Measurements from ENCODE around the gene GDF9. TPM values are rescaled to one million over a fixed set of nuclear protein-coding genes. Genes with fewer than 3 reads are reported as not detected.

The GDF9 gene
- total RNA-seq, 2 experiments from 2014 or later: 0.66 to 2.2 TPM

DNA sequence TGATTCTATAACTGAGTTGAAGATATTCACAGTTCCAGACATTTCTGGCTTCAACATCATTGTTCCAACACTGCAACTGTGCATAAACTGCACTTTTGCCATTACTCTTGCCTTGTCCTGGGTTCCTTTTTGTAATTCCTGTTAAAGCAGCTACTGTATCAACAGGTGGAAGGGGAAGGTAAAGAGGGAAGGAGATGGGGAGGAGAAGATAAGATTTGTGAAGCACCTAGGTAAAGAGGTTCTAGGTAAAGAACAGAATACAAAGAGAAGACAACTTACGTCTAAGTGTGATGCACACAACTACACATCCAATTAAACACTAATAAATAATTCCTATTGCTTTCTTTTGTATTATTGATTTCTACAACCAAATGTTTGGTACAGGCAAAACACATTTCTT lies 43.4 kb upstream of the GDF9 start:
- Histone ChIP-seq H3K4me1 (ENCODE audit: insufficient read depth, low read length, poor library complexity, severe bottlenecking) (peaks cover 14% of the 10 kb centered on the region), H3K4me2 (ENCODE audit: low read length) (no peak overlapping the region), H3K4me3 (ENCODE audit: low read depth, low read length, poor library complexity, severe bottlenecking) (no peak overlapping the region), H3K9me3 (ENCODE audit: low read length) (no peaks in the 10 kb centered on the region), H3K27ac (ENCODE audit: low read depth, low read length, poor library complexity, severe bottlenecking) (no peak overlapping the region), H3K79me2 (ENCODE audit: insufficient read depth, low read depth, low read length) (no peaks in the 10 kb centered on the region), H3K9me2 (ENCODE audit: insufficient read depth, low read length) (no peaks in the 10 kb centered on the region), H3K36me3 (ENCODE audit: insufficient read depth, low read length) (peaks cover 56% of the 10 kb centered on the region), H4K20me1 (ENCODE audit: insufficient read depth, low read length) (no peaks in the 10 kb centered on the region), H2AFZ (ENCODE audit: low read length) (no peak overlapping the region)
- TF ChIP-seq EZH2phosphoT487 (IDR thresholded peaks at IDR 0.05; ENCODE audit: borderline replicate concordance, low read depth, low read length): no peak
- TF ChIP-seq, protein P1, sequence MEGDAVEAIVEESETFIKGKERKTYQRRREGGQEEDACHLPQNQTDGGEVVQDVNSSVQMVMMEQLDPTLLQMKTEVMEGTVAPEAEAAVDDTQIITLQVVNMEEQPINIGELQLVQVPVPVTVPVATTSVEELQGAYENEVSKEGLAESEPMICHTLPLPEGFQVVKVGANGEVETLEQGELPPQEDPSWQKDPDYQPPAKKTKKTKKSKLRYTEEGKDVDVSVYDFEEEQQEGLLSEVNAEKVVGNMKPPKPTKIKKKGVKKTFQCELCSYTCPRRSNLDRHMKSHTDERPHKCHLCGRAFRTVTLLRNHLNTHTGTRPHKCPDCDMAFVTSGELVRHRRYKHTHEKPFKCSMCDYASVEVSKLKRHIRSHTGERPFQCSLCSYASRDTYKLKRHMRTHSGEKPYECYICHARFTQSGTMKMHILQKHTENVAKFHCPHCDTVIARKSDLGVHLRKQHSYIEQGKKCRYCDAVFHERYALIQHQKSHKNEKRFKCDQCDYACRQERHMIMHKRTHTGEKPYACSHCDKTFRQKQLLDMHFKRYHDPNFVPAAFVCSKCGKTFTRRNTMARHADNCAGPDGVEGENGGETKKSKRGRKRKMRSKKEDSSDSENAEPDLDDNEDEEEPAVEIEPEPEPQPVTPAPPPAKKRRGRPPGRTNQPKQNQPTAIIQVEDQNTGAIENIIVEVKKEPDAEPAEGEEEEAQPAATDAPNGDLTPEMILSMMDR (conservative IDR thresholded peaks at IDR 0.05; ENCODE audit: low read length): no peak
- POLR2A ChIA-PET: no interaction called here
- intact Hi-C loops (cut with micrococcal nuclease; ENCODE audit: unreplicated experiment): no loop called here
- CTCF ChIA-PET (ENCODE audit: unreplicated experiment): no interaction called here
- DNase-seq (ENCODE audit: low spot score): no peak
- BruUV-seq (replicated peaks): no TSS peak

DNA sequence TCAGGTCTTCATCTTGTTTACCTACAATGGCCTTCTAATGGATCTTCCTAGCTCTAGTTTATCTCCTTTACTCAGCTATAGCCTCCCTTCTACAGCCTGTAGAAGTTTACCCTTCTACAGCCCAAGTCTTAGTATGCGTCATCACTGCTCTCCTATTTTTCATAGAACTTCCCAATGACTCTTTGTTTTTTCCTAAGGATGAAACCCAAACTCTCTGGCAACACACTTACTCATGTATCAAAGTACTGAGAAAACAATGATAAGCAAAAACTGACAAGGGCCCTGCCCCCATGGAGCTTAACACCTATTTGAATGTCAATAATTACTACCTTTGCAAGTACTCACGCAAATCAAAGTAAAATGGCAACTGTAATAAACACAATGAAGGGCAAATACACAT lies 40.9 kb upstream of the GDF9 start:
- Histone ChIP-seq H3K4me1 (ENCODE audit: insufficient read depth, low read length, poor library complexity, severe bottlenecking) (peaks cover 18% of the 10 kb centered on the region), H3K9me2 (ENCODE audit: insufficient read depth, low read length) (no peaks in the 10 kb centered on the region), H3K79me2 (ENCODE audit: insufficient read depth, low read depth, low read length) (no peaks in the 10 kb centered on the region), H3K4me2 (ENCODE audit: low read length) (no peak overlapping the region), H3K27ac (ENCODE audit: low read depth, low read length, poor library complexity, severe bottlenecking) (no peak overlapping the region), H2AFZ (ENCODE audit: low read length) (no peak overlapping the region), H3K4me3 (ENCODE audit: low read depth, low read length, poor library complexity, severe bottlenecking) (no peak overlapping the region), H3K9me3 (ENCODE audit: low read length) (no peaks in the 10 kb centered on the region), H3K36me3 (ENCODE audit: insufficient read depth, low read length) (peaks cover 59% of the 10 kb centered on the region), H4K20me1 (ENCODE audit: insufficient read depth, low read length) (no peaks in the 10 kb centered on the region)
- TF ChIP-seq, protein P1 (conservative IDR thresholded peaks at IDR 0.05; ENCODE audit: low read length): no peak
- TF ChIP-seq EZH2phosphoT487 (IDR thresholded peaks at IDR 0.05; ENCODE audit: borderline replicate concordance, low read depth, low read length): no peak
- no TSS peak for BruUV-seq (replicated peaks)
- no peak for DNase-seq (ENCODE audit: low spot score)
- ChIA-PET CTCF (ENCODE audit: unreplicated experiment) (no interaction called here), POLR2A (interaction anchor here (0.6 to 1.2 kb wide), 2 partner anchors 47 to 161 kb away, joined by 4 to 5 read pairs; no protein-coding TSS in a partner anchor)
- intact Hi-C loops (cut with micrococcal nuclease; ENCODE audit: unreplicated experiment): no loop called here

DNA sequence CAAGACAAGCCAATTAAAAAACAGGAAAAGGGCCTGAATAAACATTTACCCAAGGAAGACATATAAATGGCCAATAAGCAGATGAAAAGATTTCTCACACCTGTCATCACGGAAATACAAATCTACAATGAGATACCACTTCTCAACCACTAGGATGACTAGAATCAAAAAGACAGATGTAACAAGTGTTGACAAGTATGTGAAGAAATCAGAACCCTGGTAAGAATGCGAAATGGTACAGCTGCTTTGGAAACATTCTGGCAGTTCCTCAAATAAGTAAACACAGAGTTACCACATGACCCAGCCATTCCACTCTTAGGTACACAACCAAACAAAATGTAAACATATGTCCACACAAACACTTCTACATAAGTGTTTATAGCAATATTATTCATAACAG lies 39.7 kb upstream of the GDF9 start:
- Histone ChIP-seq H3K4me1 (ENCODE audit: insufficient read depth, low read length, poor library complexity, severe bottlenecking) (peaks cover 31% of the 10 kb centered on the region), H3K79me2 (ENCODE audit: insufficient read depth, low read depth, low read length) (no peaks in the 10 kb centered on the region), H3K9me3 (ENCODE audit: low read length) (no peaks in the 10 kb centered on the region), H3K9me2 (ENCODE audit: insufficient read depth, low read length) (no peaks in the 10 kb centered on the region), H3K4me2 (ENCODE audit: low read length) (no peak overlapping the region), H4K20me1 (ENCODE audit: insufficient read depth, low read length) (no peaks in the 10 kb centered on the region), H3K27ac (ENCODE audit: low read depth, low read length, poor library complexity, severe bottlenecking) (no peak overlapping the region), H3K4me3 (ENCODE audit: low read depth, low read length, poor library complexity, severe bottlenecking) (no peak overlapping the region), H2AFZ (ENCODE audit: low read length) (no peak overlapping the region), H3K36me3 (ENCODE audit: insufficient read depth, low read length) (peaks cover 56% of the 10 kb centered on the region)
- ChIA-PET POLR2A (interaction anchor here (0.6 to 2.8 kb wide), 3 partner anchors 11 to 29 kb away, joined by 3 to 11 read pairs (median 7); no protein-coding TSS in a partner anchor), CTCF (ENCODE audit: unreplicated experiment) (no interaction called here)
- peak; percentile 15 for DNase-seq (ENCODE audit: low spot score)
- BruUV-seq (replicated peaks): no TSS peak
- intact Hi-C loops (cut with micrococcal nuclease; ENCODE audit: unreplicated experiment): no loop called here
- TF ChIP-seq, protein P1 (conservative IDR thresholded peaks at IDR 0.05; ENCODE audit: low read length): peak; percentile 31; the same call in 1 of the 2 replicates
- TF ChIP-seq EZH2phosphoT487 (IDR thresholded peaks at IDR 0.05; ENCODE audit: borderline replicate concordance, low read depth, low read length): no peak

All from OCI-LY7 (cell line).